Astrocyte (in vitro differentiated cells and primary cell): ENCODE data around the gene FOXO6. TPM values are rescaled to one million over a fixed set of nuclear protein-coding genes. Genes with fewer than 3 reads are reported as not detected.

Source experiments
- DNase-seq: peaks from one replicate; pipeline ENCODE4 v3.0.0-alpha.2; 2010; ENCODE audit warnings: low read depth
- FAIRE-seq: peaks from 2 replicates; lab custom pipeline; 2011; peaks lifted over from hg19 to GRCh38; lab: Jason Lieb, UNC
- H2AFZ ChIP-seq: 2 replicates; pipeline ENCODE4 v1.6.0; 2012; ENCODE audit warnings: low read depth, low read length, inconsistent platforms
- H3K27ac ChIP-seq: 2 replicates; pipeline ENCODE4 v1.5.1; 2011; ENCODE audit warnings: low read depth, low read length, inconsistent platforms
- H3K27me3 ChIP-seq: 2 replicates; pipeline ENCODE4 v1.6.0; 2011; ENCODE audit warnings: low read length, inconsistent platforms; ENCODE audit not compliant: insufficient read depth
- H3K36me3 ChIP-seq: 2 replicates; pipeline ENCODE4 v1.5.1; 2011; ENCODE audit warnings: low read length, inconsistent platforms; ENCODE audit not compliant: insufficient read depth
- H3K4me1 ChIP-seq: 2 replicates; pipeline ENCODE4 v1.5.1; 2011; ENCODE audit warnings: low read length, inconsistent platforms; ENCODE audit not compliant: insufficient read depth
- H3K4me2 ChIP-seq: 2 replicates; pipeline ENCODE4 v1.6.0; 2012; ENCODE audit warnings: low read length, inconsistent platforms
- H3K4me3 ChIP-seq: 2 replicates; pipeline ENCODE4 v1.5.1; 2011; ENCODE audit warnings: low read depth, mild to moderate bottlenecking, low read length, inconsistent platforms; ENCODE audit not compliant: insufficient read depth
- H3K79me2 ChIP-seq: 2 replicates; pipeline ENCODE4 v1.6.0; 2012; ENCODE audit warnings: mild to moderate bottlenecking, low read length, inconsistent platforms; ENCODE audit not compliant: insufficient read depth
- H3K9ac ChIP-seq: 2 replicates; pipeline ENCODE4 v1.6.0; 2012; ENCODE audit warnings: mild to moderate bottlenecking, low read length, inconsistent platforms
- H3K9me3 ChIP-seq: 2 replicates; pipeline ENCODE4 v1.5.1; 2012; ENCODE audit warnings: low read depth, mild to moderate bottlenecking, low read length, inconsistent platforms; ENCODE audit not compliant: insufficient read depth
- H4K20me1 ChIP-seq: 2 replicates; pipeline ENCODE4 v1.6.0; 2012; ENCODE audit warnings: low read length, inconsistent platforms; ENCODE audit not compliant: insufficient read depth
- H3K27ac Mint-ChIP-seq: one replicate; pipeline ENCODE4 v1.8.0; 2021; ENCODE audit warnings: mild to moderate bottlenecking, mixed read lengths; ENCODE audit not compliant: unreplicated experiment
- H3K27me3 Mint-ChIP-seq: one replicate; pipeline ENCODE4 v1.8.0; 2021; ENCODE audit warnings: low read depth, mixed read lengths; ENCODE audit not compliant: unreplicated experiment
- H3K36me3 Mint-ChIP-seq: one replicate; pipeline ENCODE4 v1.8.0; 2021; ENCODE audit warnings: low read depth, mixed read lengths; ENCODE audit not compliant: unreplicated experiment
- H3K4me1 Mint-ChIP-seq: one replicate; pipeline ENCODE4 v1.8.0; 2021; ENCODE audit warnings: low read depth, mixed read lengths; ENCODE audit not compliant: unreplicated experiment
- H3K4me3 Mint-ChIP-seq: one replicate; pipeline ENCODE4 v1.8.0; 2021; ENCODE audit warnings: mild to moderate bottlenecking, moderate library complexity, mixed read lengths; ENCODE audit not compliant: unreplicated experiment
- H3K9me3 Mint-ChIP-seq: one replicate; pipeline ENCODE4 v1.8.0; 2021; ENCODE audit warnings: mild to moderate bottlenecking, mixed read lengths; ENCODE audit not compliant: unreplicated experiment
- EZH2 ChIP-seq: IDR thresholded peaks from 2 replicates; pipeline ENCODE4 v1.6.1; 2012; ENCODE audit warnings: mild to moderate bottlenecking, low read length, inconsistent platforms; ENCODE audit not compliant: insufficient read depth
- total RNA-seq: library from RNA; stranded (reverse); gene quantifications from 2 replicates; pipeline ENCODE4 v1.2.1, GENCODE V29; 2021
- TF ChIP-seq, protein P1 (sequence below): IDR thresholded peaks from 2 replicates; pipeline ENCODE4 v1.5.1; 2011; ENCODE audit warnings: low read depth, mild to moderate bottlenecking, inconsistent platforms, low read length, moderate library complexity; ENCODE audit not compliant: insufficient read depth

Gene FOXO6
- total RNA-seq, 1 donor from 2014 or later = 1.2 TPM

DNA sequence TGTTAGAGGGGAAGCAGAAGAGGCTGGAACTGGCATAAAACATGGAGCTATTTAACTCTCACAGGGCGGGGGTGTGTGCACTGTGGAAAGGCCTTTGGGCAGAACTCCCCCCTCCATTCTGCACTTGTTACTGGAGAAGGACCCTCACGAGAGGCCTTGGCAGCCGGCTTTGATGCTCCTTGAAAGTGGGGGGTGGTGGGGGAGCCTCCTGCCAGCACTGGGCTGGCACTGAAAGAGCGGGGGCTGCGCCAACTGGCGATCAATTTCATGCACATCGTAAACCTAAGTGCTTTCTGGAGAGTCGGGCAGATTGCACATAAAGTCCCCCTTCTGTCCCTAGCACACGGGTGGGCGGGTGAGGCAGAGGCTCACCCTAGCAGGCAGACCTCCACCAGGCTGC is 28.9 kb downstream of the FOXO6 start:
- Mint-ChIP-seq H3K36me3 (no peaks in the 10 kb centered on the region), H3K9me3 (no peaks in the 10 kb centered on the region), H3K27me3 (peaks cover 77% of the 10 kb centered on the region), H3K4me3 (no peak overlapping the region), H3K4me1 (peaks cover 4% of the 10 kb centered on the region), H3K27ac (no peak overlapping the region)
- H3K9ac ChIP-seq = no peak overlapping the region
- H3K36me3 ChIP-seq = no peaks in the 10 kb centered on the region
- H3K9me3 ChIP-seq = no peaks in the 10 kb centered on the region
- H3K4me3 ChIP-seq = no peak overlapping the region
- no peaks in the 10 kb centered on the region for H3K4me1 ChIP-seq
- no peaks in the 10 kb centered on the region for H4K20me1 ChIP-seq
- no peak overlapping the region for H2AFZ ChIP-seq
- no peak overlapping the region for H3K27ac ChIP-seq
- TF ChIP-seq, protein P1, sequence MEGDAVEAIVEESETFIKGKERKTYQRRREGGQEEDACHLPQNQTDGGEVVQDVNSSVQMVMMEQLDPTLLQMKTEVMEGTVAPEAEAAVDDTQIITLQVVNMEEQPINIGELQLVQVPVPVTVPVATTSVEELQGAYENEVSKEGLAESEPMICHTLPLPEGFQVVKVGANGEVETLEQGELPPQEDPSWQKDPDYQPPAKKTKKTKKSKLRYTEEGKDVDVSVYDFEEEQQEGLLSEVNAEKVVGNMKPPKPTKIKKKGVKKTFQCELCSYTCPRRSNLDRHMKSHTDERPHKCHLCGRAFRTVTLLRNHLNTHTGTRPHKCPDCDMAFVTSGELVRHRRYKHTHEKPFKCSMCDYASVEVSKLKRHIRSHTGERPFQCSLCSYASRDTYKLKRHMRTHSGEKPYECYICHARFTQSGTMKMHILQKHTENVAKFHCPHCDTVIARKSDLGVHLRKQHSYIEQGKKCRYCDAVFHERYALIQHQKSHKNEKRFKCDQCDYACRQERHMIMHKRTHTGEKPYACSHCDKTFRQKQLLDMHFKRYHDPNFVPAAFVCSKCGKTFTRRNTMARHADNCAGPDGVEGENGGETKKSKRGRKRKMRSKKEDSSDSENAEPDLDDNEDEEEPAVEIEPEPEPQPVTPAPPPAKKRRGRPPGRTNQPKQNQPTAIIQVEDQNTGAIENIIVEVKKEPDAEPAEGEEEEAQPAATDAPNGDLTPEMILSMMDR = no peak
- TF ChIP-seq EZH2 = no peak
- FAIRE-seq (no peak), DNase-seq (no peak)
- peaks cover 28% of the 10 kb centered on the region for H3K27me3 ChIP-seq
- H3K4me2 ChIP-seq = no peak overlapping the region
- no peaks in the 10 kb centered on the region for H3K79me2 ChIP-seq

- H2AFZ ChIP-seq = no peak overlapping the region
- peaks cover 4% of the 10 kb centered on the region for H3K4me1 Mint-ChIP-seq
- H3K27ac Mint-ChIP-seq = no peak overlapping the region
- no peak overlapping the region for H3K4me3 Mint-ChIP-seq
- no peak overlapping the region for H3K4me2 ChIP-seq
- DNase-seq = no peak
- TF ChIP-seq, protein P1 = no peak
- TF ChIP-seq EZH2 = no peak
- no peaks in the 10 kb centered on the region for H3K36me3 Mint-ChIP-seq
- no peaks in the 10 kb centered on the region for H4K20me1 ChIP-seq
- peaks cover 31% of the 10 kb centered on the region for H3K27me3 ChIP-seq
- no peaks in the 10 kb centered on the region for H3K36me3 ChIP-seq
- H3K27me3 Mint-ChIP-seq = peaks cover 80% of the 10 kb centered on the region
- no peaks in the 10 kb centered on the region for H3K9me3 ChIP-seq
- no peak for FAIRE-seq
- H3K27ac ChIP-seq = no peak overlapping the region
- no peaks in the 10 kb centered on the region for H3K4me1 ChIP-seq
- H3K4me3 ChIP-seq = no peak overlapping the region
- no peak overlapping the region for H3K9ac ChIP-seq
- H3K9me3 Mint-ChIP-seq = no peaks in the 10 kb centered on the region
- no peaks in the 10 kb centered on the region for H3K79me2 ChIP-seq
Measured at GRCh38 chr1:41390573-41390972, 29.3 kb downstream of the FOXO6 start.

DNA sequence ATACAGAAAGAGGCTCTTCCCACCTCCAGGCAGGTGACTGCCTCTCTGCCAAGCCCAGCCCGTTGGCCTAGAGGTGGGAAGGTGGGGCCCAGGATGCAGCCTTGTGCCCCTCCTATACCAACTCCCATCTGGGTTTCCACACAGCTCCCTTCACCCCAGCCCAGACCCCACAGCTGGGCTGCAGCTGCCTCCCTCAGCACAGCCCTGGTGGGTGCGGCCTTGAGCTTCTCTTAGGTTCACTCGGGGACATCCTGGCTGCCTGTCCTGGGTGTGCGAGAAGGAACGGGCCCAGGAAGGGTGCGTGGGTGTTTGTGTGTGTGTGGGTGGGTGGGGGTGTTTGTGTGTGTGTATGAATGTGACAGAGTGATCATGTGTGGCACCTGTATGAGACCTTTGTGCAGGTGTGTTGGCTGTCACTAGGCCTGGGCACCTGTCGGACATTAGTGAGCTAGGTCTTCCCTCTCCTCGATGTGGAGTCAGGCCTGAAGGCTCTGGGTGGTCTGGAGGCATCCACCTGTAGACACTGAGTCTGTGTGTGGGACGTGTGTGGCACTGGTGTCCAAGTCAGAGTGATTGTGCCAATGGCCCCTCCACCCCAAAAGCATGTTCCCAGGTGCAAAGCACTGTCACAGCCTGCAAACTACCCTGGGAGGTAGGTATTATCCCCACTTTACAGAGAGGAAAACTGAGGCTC is 30.7 kb downstream of the FOXO6 start:
- no peak for FAIRE-seq
- no peak for TF ChIP-seq EZH2
- TF ChIP-seq, protein P1 = no peak
- Mint-ChIP-seq H3K4me3 (no peak overlapping the region), H3K4me1 (peaks cover 4% of the 10 kb centered on the region), H3K27me3 (peaks cover 79% of the 10 kb centered on the region), H3K9me3 (no peaks in the 10 kb centered on the region), H3K36me3 (no peaks in the 10 kb centered on the region), H3K27ac (no peak overlapping the region)
- no peak for DNase-seq
- no peaks in the 10 kb centered on the region for H3K79me2 ChIP-seq
- no peaks in the 10 kb centered on the region for H3K4me1 ChIP-seq
- H3K4me3 ChIP-seq = no peak overlapping the region
- H3K36me3 ChIP-seq = no peaks in the 10 kb centered on the region
- H3K4me2 ChIP-seq = no peak overlapping the region
- no peak overlapping the region for H2AFZ ChIP-seq
- H3K27me3 ChIP-seq = peaks cover 34% of the 10 kb centered on the region
- no peaks in the 10 kb centered on the region for H3K9me3 ChIP-seq
- no peaks in the 10 kb centered on the region for H4K20me1 ChIP-seq
- no peak overlapping the region for H3K27ac ChIP-seq
- H3K9ac ChIP-seq = no peak overlapping the region
